HepG2 (cell line): ENCODE data around the gene JMJD8. TPM values are rescaled to one million over a fixed set of nuclear protein-coding genes. Genes with fewer than 3 reads are reported as not detected.

ENCODE experiments used
- AGO1 ChIP-seq: fragments of 200-400 bp; formaldehyde crosslinking; IDR thresholded peaks from 2 replicates; pipeline ENCODE4 v1.6.1; 2017; ENCODE audit warnings: mild to moderate bottlenecking, low read depth, low read length, moderate library complexity; ENCODE audit not compliant: poor library complexity, severe bottlenecking
- DMAP1 ChIP-seq: IDR thresholded peaks from 2 replicates; pipeline ENCODE4 v1.6.1; 2016
- ELF3 ChIP-seq: IDR thresholded peaks from 2 replicates; pipeline ENCODE4 v1.6.1; 2016; ENCODE audit warnings: missing genetic modification reagents, missing compliant biosample characterization
- ETV5 ChIP-seq: IDR thresholded peaks from 2 replicates; pipeline ENCODE4 v1.6.1; 2018; ENCODE audit warnings: missing biosample characterization, missing genetic modification reagents, inconsistent platforms, borderline replicate concordance
- HNRNPL ChIP-seq: fragments of 200-400 bp; formaldehyde crosslinking; IDR thresholded peaks from 2 replicates; pipeline ENCODE4 v1.6.1; 2017; ENCODE audit warnings: mild to moderate bottlenecking, low read depth, low read length
- HNRNPLL ChIP-seq: fragments of 200-400 bp; formaldehyde crosslinking; IDR thresholded peaks from 2 replicates; pipeline ENCODE4 v1.6.1; 2017; ENCODE audit warnings: mild to moderate bottlenecking, low read depth, low read length; ENCODE audit not compliant: poor library complexity, severe bottlenecking
- LCORL ChIP-seq, 2 experiments: fragments of 450-650 bp in 1 of 2; sonication (generic) in 1 of 2; formaldehyde crosslinking in 1 of 2; IDR thresholded peaks; 2 replicates each; pipeline versions ENCODE4 v1.5.0 to v1.6.1; 2017 to 2020; ENCODE audit warnings: antibody characterized with exemption in 1 of 2, missing genetic modification reagents in 1 of 2
- MAFK ChIP-seq, 2 experiments: IDR thresholded peaks in 1 of 2; conservative IDR thresholded peaks in 1 of 2; 2 replicates each; pipeline ENCODE4 v1.6.1; 2011; ENCODE audit warnings: improper control_type of control experiment in 2 of 2, low read length in 2 of 2
- MED13 ChIP-seq: sonication (generic); formaldehyde crosslinking; IDR thresholded peaks from 2 replicates; pipeline ENCODE4 v1.5.0; 2020; ENCODE audit warnings: missing genetic modification reagents
- MYNN ChIP-seq: sonication (generic); formaldehyde crosslinking; IDR thresholded peaks from 2 replicates; pipeline ENCODE4 v1.4.0; 2020; ENCODE audit warnings: mild to moderate bottlenecking, low read depth, missing genetic modification reagents
- NFYB ChIP-seq: sonication (generic); formaldehyde crosslinking; IDR thresholded peaks from 2 replicates; pipeline ENCODE4 v1.4.0; 2020; ENCODE audit warnings: missing genetic modification reagents
- RARA ChIP-seq: IDR thresholded peaks from 2 replicates; pipeline ENCODE4 v1.6.1; 2016; ENCODE audit warnings: missing genetic modification reagents, missing compliant biosample characterization
- RCOR2 ChIP-seq: IDR thresholded peaks from 2 replicates; pipeline ENCODE4 v1.6.1; 2016; ENCODE audit warnings: missing biosample characterization, missing genetic modification reagents
- SETDB1 ChIP-seq: sonication (generic); formaldehyde crosslinking; IDR thresholded peaks from 2 replicates; pipeline ENCODE4 v1.5.1; 2020; ENCODE audit warnings: missing genetic modification reagents, mild to moderate bottlenecking, borderline replicate concordance
- SIX4 ChIP-seq: sonication (generic); formaldehyde crosslinking; IDR thresholded peaks from 2 replicates; pipeline ENCODE4 v1.4.0; 2020; ENCODE audit warnings: missing genetic modification reagents
- ZFP36L1 ChIP-seq: sonication (generic); formaldehyde crosslinking; IDR thresholded peaks from 2 replicates; pipeline ENCODE4 v1.8.0; 2022; ENCODE audit warnings: mild to moderate bottlenecking, missing genetic modification reagents, moderate library complexity
- ZFYVE20 ChIP-seq: sonication (generic); formaldehyde crosslinking; IDR thresholded peaks from 2 replicates; pipeline ENCODE4 v1.8.0; 2023; ENCODE audit warnings: low read depth, mild to moderate bottlenecking, moderate library complexity, missing genetic modification reagents, borderline replicate concordance
- ZNF160 ChIP-seq: sonication (generic); formaldehyde crosslinking; IDR thresholded peaks from 2 replicates; pipeline ENCODE4 v1.8.0; 2022; ENCODE audit warnings: mild to moderate bottlenecking, inconsistent platforms, missing genetic modification reagents
- ZNF232 ChIP-seq: sonication (generic); formaldehyde crosslinking; IDR thresholded peaks from 2 replicates; pipeline ENCODE4 v1.4.0; 2020; ENCODE audit warnings: missing genetic modification reagents, borderline replicate concordance
- ZNF3 ChIP-seq: IDR thresholded peaks from 2 replicates; pipeline ENCODE4 v1.7.0; 2017; ENCODE audit warnings: inconsistent platforms
- ZNF616 ChIP-seq: sonication (generic); formaldehyde crosslinking; IDR thresholded peaks from 2 replicates; pipeline ENCODE4 v1.5.0; 2020; ENCODE audit warnings: low read depth, mild to moderate bottlenecking, missing genetic modification reagents
- ZNF761 ChIP-seq: sonication (generic); formaldehyde crosslinking; conservative IDR thresholded peaks from 2 replicates; pipeline ENCODE4 v1.4.0; 2020; ENCODE audit warnings: mild to moderate bottlenecking, missing genetic modification reagents
- polyA plus RNA-seq, 8 experiments: library from polyadenylated mRNA; depleted of rRNA in 3 of 8; stranded (reverse) in 7 of 8; unstranded in 1 of 8; fragments of >200 nt; fragmentation: Illumina TruSeq in 4 of 8; extraction: Trizol in 4 of 8; gene quantifications; 2 replicates each; pipeline versions ENCODE4 v1.2.1 to v1.2.3, GENCODE V29; 2011 to 2016; ENCODE audit warnings: low read depth in 4 of 8, missing spikeins in 1 of 8, mixed read lengths in 1 of 8; ENCODE audit not compliant: insufficient read depth in 1 of 8
- total RNA-seq, 5 experiments: library from RNA; depleted of rRNA; stranded (reverse); fragments of >200 nt; fragmentation: Illumina TruSeq; extraction: Trizol; gene quantifications; 2 replicates each; pipeline ENCODE4 v1.2.3, GENCODE V29; 2016; ENCODE audit warnings: low read depth in 1 of 5
- TF ChIP-seq, protein P1 (sequence below): sonication (generic); formaldehyde crosslinking; IDR thresholded peaks from 2 replicates; pipeline ENCODE4 v1.4.0; 2020; ENCODE audit warnings: mild to moderate bottlenecking, missing genetic modification reagents
- TF ChIP-seq, protein P2 (sequence below): sonication (generic); formaldehyde crosslinking; IDR thresholded peaks from 2 replicates; pipeline ENCODE4 v1.4.0; 2020; ENCODE audit warnings: low read depth, mild to moderate bottlenecking, missing genetic modification reagents
- TF ChIP-seq, protein P3 (sequence below): sonication (generic); formaldehyde crosslinking; IDR thresholded peaks from 2 replicates; pipeline ENCODE4 v1.9.0; 2021; ENCODE audit warnings: missing genetic modification reagents, borderline replicate concordance

Gene JMJD8
- total and polyA plus RNA-seq, 2 of the 13 experiments (the other 11 are each of a cell fraction or from before 2014, with no cell fraction given) = 2.6 to 11.8 TPM

DNA sequence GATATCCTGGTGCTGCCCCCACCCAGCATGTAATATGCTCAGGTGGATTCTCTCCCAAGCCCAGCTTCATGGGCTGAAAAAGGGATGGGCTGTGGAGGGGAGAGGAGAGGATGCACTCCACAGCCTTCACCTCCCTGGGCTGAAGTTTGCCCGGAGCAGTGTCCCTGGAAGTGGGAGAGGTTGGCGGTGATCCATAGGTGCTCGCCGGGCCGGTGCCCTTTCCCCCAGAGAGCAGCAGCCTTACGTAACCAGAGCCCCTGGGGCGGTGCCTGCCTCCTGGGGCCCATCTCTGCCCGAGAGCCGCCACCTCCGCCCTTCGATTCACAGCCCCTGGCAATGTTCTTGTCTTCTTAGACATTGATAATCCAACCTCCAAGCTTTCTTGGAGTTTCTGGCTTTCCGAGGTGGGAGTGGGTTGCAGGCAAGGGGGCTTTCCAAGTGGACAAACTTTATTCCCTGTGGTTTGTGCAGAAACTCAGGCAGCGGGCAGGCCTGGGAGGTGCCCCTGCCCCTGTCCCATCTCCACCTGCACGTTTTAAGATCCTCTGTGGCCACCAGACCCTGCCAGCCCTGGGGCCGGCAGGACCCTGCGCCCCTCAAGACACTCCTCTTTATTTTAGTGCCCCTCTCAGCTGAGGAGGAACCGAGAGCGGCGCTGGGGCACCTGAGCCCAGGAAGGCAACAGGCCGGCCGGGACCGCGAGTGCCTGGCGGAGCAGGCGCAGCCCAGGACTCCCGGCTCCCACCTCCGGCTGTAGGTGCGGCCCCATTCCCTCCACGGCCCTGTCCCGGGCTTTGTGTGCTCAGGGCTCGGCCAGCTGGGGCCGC is 38.1 kb downstream of the JMJD8 start (continued):
- TF ChIP-seq RARA (CRISPR knock-in tag) = peak; percentile 77
- peak; percentile 52 for TF ChIP-seq HNRNPLL
- peak; percentile 95 for TF ChIP-seq AGO1
- 0 out of 2 replicates have a peak, but pooled peaks have one; percentile 16 for TF ChIP-seq ELF3 (CRISPR knock-in tag)
- TF ChIP-seq RCOR2 (CRISPR knock-in tag) = no peak
- TF ChIP-seq ETV5 = peak; percentile 31; the same call in 1 of the 2 replicates
- 0 out of 2 replicates have a peak, but pooled peaks have one; percentile 59 for TF ChIP-seq ZNF616
- TF ChIP-seq SETDB1 (CRISPR knock-in tag) = no peak
- no peak for TF ChIP-seq LCORL (IDR thresholded peaks at IDR 0.05)
- peak; percentile 38; the same call in 1 of the 2 replicates for TF ChIP-seq LCORL (CRISPR knock-in tag; IDR thresholded peaks at IDR 0.05)
- TF ChIP-seq ZNF3 (CRISPR knock-in tag) = no peak
- no peak for TF ChIP-seq MYNN
- no peak for TF ChIP-seq NFYB (CRISPR knock-in tag)
- no peak for TF ChIP-seq MED13 (CRISPR knock-in tag)
- peak; percentile 91 for TF ChIP-seq HNRNPL
- TF ChIP-seq, protein P1, sequence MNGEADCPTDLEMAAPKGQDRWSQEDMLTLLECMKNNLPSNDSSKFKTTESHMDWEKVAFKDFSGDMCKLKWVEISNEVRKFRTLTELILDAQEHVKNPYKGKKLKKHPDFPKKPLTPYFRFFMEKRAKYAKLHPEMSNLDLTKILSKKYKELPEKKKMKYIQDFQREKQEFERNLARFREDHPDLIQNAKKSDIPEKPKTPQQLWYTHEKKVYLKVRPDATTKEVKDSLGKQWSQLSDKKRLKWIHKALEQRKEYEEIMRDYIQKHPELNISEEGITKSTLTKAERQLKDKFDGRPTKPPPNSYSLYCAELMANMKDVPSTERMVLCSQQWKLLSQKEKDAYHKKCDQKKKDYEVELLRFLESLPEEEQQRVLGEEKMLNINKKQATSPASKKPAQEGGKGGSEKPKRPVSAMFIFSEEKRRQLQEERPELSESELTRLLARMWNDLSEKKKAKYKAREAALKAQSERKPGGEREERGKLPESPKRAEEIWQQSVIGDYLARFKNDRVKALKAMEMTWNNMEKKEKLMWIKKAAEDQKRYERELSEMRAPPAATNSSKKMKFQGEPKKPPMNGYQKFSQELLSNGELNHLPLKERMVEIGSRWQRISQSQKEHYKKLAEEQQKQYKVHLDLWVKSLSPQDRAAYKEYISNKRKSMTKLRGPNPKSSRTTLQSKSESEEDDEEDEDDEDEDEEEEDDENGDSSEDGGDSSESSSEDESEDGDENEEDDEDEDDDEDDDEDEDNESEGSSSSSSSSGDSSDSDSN (CRISPR knock-in tag) = peak; percentile 73; the same call in 1 of the 2 replicates
- no peak for TF ChIP-seq ZNF232 (CRISPR knock-in tag)
- no peak for TF ChIP-seq SIX4 (CRISPR knock-in tag)
- TF ChIP-seq DMAP1 (CRISPR knock-in tag) = no peak
- TF ChIP-seq, protein P2, sequence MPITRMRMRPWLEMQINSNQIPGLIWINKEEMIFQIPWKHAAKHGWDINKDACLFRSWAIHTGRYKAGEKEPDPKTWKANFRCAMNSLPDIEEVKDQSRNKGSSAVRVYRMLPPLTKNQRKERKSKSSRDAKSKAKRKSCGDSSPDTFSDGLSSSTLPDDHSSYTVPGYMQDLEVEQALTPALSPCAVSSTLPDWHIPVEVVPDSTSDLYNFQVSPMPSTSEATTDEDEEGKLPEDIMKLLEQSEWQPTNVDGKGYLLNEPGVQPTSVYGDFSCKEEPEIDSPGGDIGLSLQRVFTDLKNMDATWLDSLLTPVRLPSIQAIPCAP (CRISPR knock-in tag) = no peak
- TF ChIP-seq MAFK (conservative IDR thresholded peaks at IDR 0.05 in 1 of 2, IDR thresholded peaks at IDR 0.05 in 1 of 2; ENCODE audit: low read length in 2 of 2) = no peak
- TF ChIP-seq, protein P3, sequence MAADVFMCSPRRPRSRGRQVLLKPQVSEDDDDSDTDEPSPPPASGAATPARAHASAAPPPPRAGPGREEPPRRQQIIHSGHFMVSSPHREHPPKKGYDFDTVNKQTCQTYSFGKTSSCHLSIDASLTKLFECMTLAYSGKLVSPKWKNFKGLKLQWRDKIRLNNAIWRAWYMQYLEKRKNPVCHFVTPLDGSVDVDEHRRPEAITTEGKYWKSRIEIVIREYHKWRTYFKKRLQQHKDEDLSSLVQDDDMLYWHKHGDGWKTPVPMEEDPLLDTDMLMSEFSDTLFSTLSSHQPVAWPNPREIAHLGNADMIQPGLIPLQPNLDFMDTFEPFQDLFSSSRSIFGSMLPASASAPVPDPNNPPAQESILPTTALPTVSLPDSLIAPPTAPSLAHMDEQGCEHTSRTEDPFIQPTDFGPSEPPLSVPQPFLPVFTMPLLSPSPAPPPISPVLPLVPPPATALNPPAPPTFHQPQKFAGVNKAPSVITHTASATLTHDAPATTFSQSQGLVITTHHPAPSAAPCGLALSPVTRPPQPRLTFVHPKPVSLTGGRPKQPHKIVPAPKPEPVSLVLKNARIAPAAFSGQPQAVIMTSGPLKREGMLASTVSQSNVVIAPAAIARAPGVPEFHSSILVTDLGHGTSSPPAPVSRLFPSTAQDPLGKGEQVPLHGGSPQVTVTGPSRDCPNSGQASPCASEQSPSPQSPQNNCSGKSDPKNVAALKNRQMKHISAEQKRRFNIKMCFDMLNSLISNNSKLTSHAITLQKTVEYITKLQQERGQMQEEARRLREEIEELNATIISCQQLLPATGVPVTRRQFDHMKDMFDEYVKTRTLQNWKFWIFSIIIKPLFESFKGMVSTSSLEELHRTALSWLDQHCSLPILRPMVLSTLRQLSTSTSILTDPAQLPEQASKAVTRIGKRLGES = no peak
- no peak for TF ChIP-seq ZNF160
- TF ChIP-seq ZFYVE20 = no peak
- TF ChIP-seq ZNF761 (CRISPR knock-in tag) = no peak
- TF ChIP-seq ZFP36L1 (CRISPR knock-in tag) = no peak
